OCI-M1 (cell line): ENCODE results near the gene ACTR1A.

Experiments used
- DNase-seq: peaks from one replicate; lab custom pipeline; 2025; lab: John Stamatoyannopoulos, UW

The ACTR1A gene

GRCh38 chr10:102453502-102453901 is 49.0 kb downstream of the ACTR1A start:
- DNase-seq, result no peak

GRCh38 chr10:102452672-102453340 is 49.7 kb downstream of the ACTR1A start:
- DNase-seq, result peak; percentile 57

GRCh38 chr10:102451105-102451969 is 51.2 kb downstream of the ACTR1A start, which contains the start of gene C10orf95:
TSS of gene C10orf95 (minus strand) at chr10:102451543. CDS start at chr10:102451093, 450 bp downstream.
- no peak for DNase-seq

GRCh38 chr10:102450374-102451104 is 52.0 kb downstream of the ACTR1A start:
- DNase-seq, result peak; percentile 92

GRCh38 chr10:102450124-102450373 is 52.5 kb downstream of the ACTR1A start:
- no peak for DNase-seq

- DNase-seq, result peak; percentile 86
Measured at GRCh38 chr10:102449321-102450123, 53.0 kb downstream of the ACTR1A start.

GRCh38 chr10:102444851-102445250 is 57.7 kb downstream of the ACTR1A start:
- DNase-seq, result no peak

- no peak for DNase-seq
Measured at GRCh38 chr10:102438374-102438773, 64.1 kb downstream of the ACTR1A start.

- DNase-seq, result no peak
Measured at GRCh38 chr10:102437515-102437914, 65.0 kb downstream of the ACTR1A start.

GRCh38 chr10:102436312-102436711 is 66.2 kb downstream of the ACTR1A start:
- DNase-seq, result peak; percentile 43

- DNase-seq, result peak; percentile 92
Measured at GRCh38 chr10:102435529-102436233, 66.8 kb downstream of the ACTR1A start.

GRCh38 chr10:102435133-102435497 is 67.4 kb downstream of the ACTR1A start:
- DNase-seq, result no peak

- DNase-seq, result peak; percentile 81
Measured at GRCh38 chr10:102434394-102435132, 67.9 kb downstream of the ACTR1A start.

- DNase-seq, result peak; percentile 75
Measured at GRCh38 chr10:102433619-102434046, 68.9 kb downstream of the ACTR1A start.

GRCh38 chr10:102432162-102432950 is 70.2 kb downstream of the ACTR1A start, which contains the start of gene CUEDC2:
TSS of gene CUEDC2 (minus strand) at chr10:102432574. CDS start at chr10:102425188, 7,386 bp downstream.
- DNase-seq, result peak; percentile 99

- DNase-seq, result peak; percentile 70
Measured at GRCh38 chr10:102431452-102432124, 70.9 kb downstream of the ACTR1A start.

- DNase-seq, result no peak
Measured at GRCh38 chr10:102429468-102429867, 73.0 kb downstream of the ACTR1A start.
